GM12878 (cell line): ENCODE measurements around the gene KRT72.

Experiments
- TF ChIP-seq, protein P1 (sequence below): fragments of 450-650 bp; IDR thresholded peaks from 2 replicates; pipeline ENCODE4 v1.6.1; 2014; ENCODE audit warnings: mild to moderate bottlenecking
- TF ChIP-seq, protein P2 (sequence below): IDR thresholded peaks from 2 replicates; pipeline ENCODE4 v1.6.1; 2012; ENCODE audit warnings: mild to moderate bottlenecking, low read depth, low read length

DNA sequence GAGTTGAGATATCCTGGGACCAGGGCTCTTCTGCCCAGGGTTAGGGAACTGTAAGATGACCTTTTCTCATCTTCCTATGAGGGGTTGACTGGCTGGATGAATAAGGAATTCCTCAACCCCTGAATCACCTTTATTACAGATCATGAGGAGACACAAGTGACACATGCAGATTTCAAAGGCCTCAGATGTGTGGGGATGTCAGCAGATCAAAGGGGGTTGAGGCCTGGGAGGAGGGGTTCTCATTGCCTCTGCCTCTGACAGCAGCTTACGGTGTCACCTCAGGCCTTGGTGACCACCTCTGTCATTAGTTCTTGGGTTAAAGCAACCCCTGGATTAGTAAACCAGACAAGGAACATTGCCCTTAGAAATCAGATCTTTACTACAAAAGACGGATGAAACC, 2.1 kb upstream of the KRT72 start:
- TF ChIP-seq, protein P1, sequence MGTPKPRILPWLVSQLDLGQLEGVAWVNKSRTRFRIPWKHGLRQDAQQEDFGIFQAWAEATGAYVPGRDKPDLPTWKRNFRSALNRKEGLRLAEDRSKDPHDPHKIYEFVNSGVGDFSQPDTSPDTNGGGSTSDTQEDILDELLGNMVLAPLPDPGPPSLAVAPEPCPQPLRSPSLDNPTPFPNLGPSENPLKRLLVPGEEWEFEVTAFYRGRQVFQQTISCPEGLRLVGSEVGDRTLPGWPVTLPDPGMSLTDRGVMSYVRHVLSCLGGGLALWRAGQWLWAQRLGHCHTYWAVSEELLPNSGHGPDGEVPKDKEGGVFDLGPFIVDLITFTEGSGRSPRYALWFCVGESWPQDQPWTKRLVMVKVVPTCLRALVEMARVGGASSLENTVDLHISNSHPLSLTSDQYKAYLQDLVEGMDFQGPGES: no peak
- TF ChIP-seq, protein P2, sequence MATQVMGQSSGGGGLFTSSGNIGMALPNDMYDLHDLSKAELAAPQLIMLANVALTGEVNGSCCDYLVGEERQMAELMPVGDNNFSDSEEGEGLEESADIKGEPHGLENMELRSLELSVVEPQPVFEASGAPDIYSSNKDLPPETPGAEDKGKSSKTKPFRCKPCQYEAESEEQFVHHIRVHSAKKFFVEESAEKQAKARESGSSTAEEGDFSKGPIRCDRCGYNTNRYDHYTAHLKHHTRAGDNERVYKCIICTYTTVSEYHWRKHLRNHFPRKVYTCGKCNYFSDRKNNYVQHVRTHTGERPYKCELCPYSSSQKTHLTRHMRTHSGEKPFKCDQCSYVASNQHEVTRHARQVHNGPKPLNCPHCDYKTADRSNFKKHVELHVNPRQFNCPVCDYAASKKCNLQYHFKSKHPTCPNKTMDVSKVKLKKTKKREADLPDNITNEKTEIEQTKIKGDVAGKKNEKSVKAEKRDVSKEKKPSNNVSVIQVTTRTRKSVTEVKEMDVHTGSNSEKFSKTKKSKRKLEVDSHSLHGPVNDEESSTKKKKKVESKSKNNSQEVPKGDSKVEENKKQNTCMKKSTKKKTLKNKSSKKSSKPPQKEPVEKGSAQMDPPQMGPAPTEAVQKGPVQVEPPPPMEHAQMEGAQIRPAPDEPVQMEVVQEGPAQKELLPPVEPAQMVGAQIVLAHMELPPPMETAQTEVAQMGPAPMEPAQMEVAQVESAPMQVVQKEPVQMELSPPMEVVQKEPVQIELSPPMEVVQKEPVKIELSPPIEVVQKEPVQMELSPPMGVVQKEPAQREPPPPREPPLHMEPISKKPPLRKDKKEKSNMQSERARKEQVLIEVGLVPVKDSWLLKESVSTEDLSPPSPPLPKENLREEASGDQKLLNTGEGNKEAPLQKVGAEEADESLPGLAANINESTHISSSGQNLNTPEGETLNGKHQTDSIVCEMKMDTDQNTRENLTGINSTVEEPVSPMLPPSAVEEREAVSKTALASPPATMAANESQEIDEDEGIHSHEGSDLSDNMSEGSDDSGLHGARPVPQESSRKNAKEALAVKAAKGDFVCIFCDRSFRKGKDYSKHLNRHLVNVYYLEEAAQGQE: no peak
